ENCODE results near the gene CABYR. TPM values are rescaled to one million over a fixed set of nuclear protein-coding genes. Genes with fewer than 3 reads are reported as not detected.

Gene CABYR
- total RNA-seq, 2 donors from 2014 or later: 1.8 to 6.1 TPM

GRCh38 chr18:24195296-24196053 lies 56.6 kb downstream of the CABYR start:
- Histone ChIP-seq H3K4me3 (no peak overlapping the region), H3K27ac (no peak overlapping the region), H3K27me3 (replicated peaks; ENCODE audit: insufficient read depth) (no peaks in the 10 kb centered on the region), H3K36me3 (no peaks in the 10 kb centered on the region), H3K4me1 (ENCODE audit: control insufficient read depth in 1 of 2, low read depth in 2 of 2) (peaks cover 0 to under 1% of the 10 kb centered on the region in 2 donors), H3K9me3 (no peaks in the 10 kb centered on the region)
- no peak for ATAC-seq (ENCODE audit: insufficient number of reproducible peaks, low FRiP score, low read depth)
- TF ChIP-seq, protein P1, sequence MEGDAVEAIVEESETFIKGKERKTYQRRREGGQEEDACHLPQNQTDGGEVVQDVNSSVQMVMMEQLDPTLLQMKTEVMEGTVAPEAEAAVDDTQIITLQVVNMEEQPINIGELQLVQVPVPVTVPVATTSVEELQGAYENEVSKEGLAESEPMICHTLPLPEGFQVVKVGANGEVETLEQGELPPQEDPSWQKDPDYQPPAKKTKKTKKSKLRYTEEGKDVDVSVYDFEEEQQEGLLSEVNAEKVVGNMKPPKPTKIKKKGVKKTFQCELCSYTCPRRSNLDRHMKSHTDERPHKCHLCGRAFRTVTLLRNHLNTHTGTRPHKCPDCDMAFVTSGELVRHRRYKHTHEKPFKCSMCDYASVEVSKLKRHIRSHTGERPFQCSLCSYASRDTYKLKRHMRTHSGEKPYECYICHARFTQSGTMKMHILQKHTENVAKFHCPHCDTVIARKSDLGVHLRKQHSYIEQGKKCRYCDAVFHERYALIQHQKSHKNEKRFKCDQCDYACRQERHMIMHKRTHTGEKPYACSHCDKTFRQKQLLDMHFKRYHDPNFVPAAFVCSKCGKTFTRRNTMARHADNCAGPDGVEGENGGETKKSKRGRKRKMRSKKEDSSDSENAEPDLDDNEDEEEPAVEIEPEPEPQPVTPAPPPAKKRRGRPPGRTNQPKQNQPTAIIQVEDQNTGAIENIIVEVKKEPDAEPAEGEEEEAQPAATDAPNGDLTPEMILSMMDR (IDR thresholded peaks at IDR 0.05): no peak
- no peak for DNase-seq (ENCODE audit: low spot score)

DNA sequence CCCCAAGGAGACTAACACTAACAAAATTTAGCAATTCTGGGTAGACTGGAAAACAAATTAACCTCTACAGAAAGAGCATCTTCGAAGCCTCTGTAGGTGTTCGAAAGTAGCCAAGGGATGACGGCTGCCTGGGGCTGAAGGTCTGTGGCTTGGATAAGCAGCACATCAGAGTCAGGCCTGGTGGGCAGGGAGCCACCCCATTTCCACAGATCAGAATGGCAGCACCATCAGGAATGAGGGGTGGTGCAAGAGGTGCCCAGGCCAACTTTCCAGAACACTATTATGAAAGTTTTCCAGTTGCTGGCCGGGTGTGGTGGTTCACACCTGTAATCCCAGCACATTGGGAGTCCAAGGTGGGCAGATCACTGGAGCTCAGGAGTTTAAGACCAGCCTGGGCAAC lies 57.9 kb downstream of the CABYR start:
- no peak for DNase-seq (ENCODE audit: low spot score)

GRCh38 chr18:24197412-24197811 lies 58.5 kb downstream of the CABYR start:
- peaks cover 4 to 9% of the 10 kb centered on the region in 2 donors for H3K4me1 ChIP-seq (ENCODE audit: control insufficient read depth in 1 of 2, low read depth in 2 of 2)
- DNase-seq (ENCODE audit: low spot score) (no peak), ATAC-seq (ENCODE audit: insufficient number of reproducible peaks, low FRiP score, low read depth) (no peak)
- H3K27ac ChIP-seq: no peak overlapping the region
- no peaks in the 10 kb centered on the region for H3K36me3 ChIP-seq
- TF ChIP-seq, protein P1 (IDR thresholded peaks at IDR 0.05): no peak
- H3K27me3 ChIP-seq (replicated peaks; ENCODE audit: insufficient read depth): no peaks in the 10 kb centered on the region
- no peak overlapping the region for H3K4me3 ChIP-seq
- H3K9me3 ChIP-seq: no peaks in the 10 kb centered on the region

More for the DNA sequence above, 57.9 kb downstream of the CABYR start:
- no peak overlapping the region for H3K4me3 ChIP-seq
- TF ChIP-seq, protein P1 (IDR thresholded peaks at IDR 0.05): no peak
- peaks cover 4 to 9% of the 10 kb centered on the region in 2 donors for H3K4me1 ChIP-seq (ENCODE audit: control insufficient read depth in 1 of 2, low read depth in 2 of 2)
- H3K9me3 ChIP-seq: no peaks in the 10 kb centered on the region
- ATAC-seq (ENCODE audit: insufficient number of reproducible peaks, low FRiP score, low read depth): no peak
- H3K27ac ChIP-seq: no peak overlapping the region
- no peaks in the 10 kb centered on the region for H3K27me3 ChIP-seq (replicated peaks; ENCODE audit: insufficient read depth)
- H3K36me3 ChIP-seq: no peaks in the 10 kb centered on the region

DNA sequence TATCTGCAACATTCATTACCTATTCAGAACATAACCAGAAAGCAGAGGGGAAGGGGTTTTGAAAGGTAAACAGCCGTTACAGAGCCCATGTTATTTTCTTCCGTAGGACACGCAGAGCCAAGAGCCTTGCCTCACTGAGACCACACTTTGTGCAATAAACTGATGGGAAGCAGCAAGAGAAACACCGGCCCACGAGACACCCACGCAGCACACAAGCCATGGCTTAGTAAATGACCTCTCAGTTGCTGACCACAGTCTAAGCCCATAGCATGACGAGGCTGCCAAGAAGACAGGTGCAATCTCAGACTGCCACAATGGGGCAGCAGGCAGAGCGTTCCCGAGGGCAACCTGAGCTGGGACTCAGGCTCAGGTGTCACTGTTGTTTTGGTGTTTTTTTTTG lies 59.6 kb downstream of the CABYR start:
- Histone ChIP-seq H3K27me3 (replicated peaks; ENCODE audit: insufficient read depth) (no peaks in the 10 kb centered on the region), H3K9me3 (no peaks in the 10 kb centered on the region), H3K36me3 (no peaks in the 10 kb centered on the region), H3K4me1 (ENCODE audit: control insufficient read depth in 1 of 2, low read depth in 2 of 2) (peaks cover 4 to 9% of the 10 kb centered on the region in 2 donors), H3K27ac (no peak overlapping the region), H3K4me3 (no peak overlapping the region)
- DNase-seq (ENCODE audit: low spot score): no peak
- TF ChIP-seq, protein P1 (IDR thresholded peaks at IDR 0.05): no peak
- no peak for ATAC-seq (ENCODE audit: insufficient number of reproducible peaks, low FRiP score, low read depth)

GRCh38 chr18:24199372-24199962 lies 60.6 kb downstream of the CABYR start:
- no peak for ATAC-seq (ENCODE audit: insufficient number of reproducible peaks, low FRiP score, low read depth)
- Histone ChIP-seq H3K4me1 (ENCODE audit: control insufficient read depth in 1 of 2, low read depth in 2 of 2) (peaks cover 4 to 9% of the 10 kb centered on the region in 2 donors), H3K27me3 (replicated peaks; ENCODE audit: insufficient read depth) (no peaks in the 10 kb centered on the region), H3K4me3 (no peak overlapping the region), H3K36me3 (no peaks in the 10 kb centered on the region), H3K27ac (no peak overlapping the region), H3K9me3 (no peaks in the 10 kb centered on the region)
- no peak for DNase-seq (ENCODE audit: low spot score)
- TF ChIP-seq, protein P1 (IDR thresholded peaks at IDR 0.05): no peak

All from thoracic aorta (tissue), 2 donors.